Stomach (tissue), 9 donors: ENCODE measurements around the gene RANBP10. TPM values are rescaled to one million over a fixed set of nuclear protein-coding genes. Genes with fewer than 3 reads are reported as not detected.

Experiments
- DNase-seq, 2 donors: peaks; one replicate each; pipeline versions ENCODE4 v3.0.0 to v3.0.0-alpha.2; 2013 to 2019
- H3K27ac ChIP-seq, 5 donors: fragments of 200-600 bp in 4 of 5; sonication (generic) in 4 of 5; one replicate each; pipeline ENCODE4 v1.5.1; 2013 to 2019; ENCODE audit warnings: mild to moderate bottlenecking in 1 of 5, moderate library complexity in 1 of 5
- H3K27me3 ChIP-seq, 3 donors: fragments of 200-600 bp; sonication (generic); one replicate each; pipeline ENCODE4 v1.5.1; 2017 to 2019; ENCODE audit warnings: mixed run types in 1 of 3
- H3K36me3 ChIP-seq, 4 donors: fragments of 200-600 bp; sonication (generic); 1 replicate in 3 of 4; 2 replicates in 1 of 4; pipeline ENCODE4 v1.5.1; 2016 to 2019
- H3K4me1 ChIP-seq, 4 donors: fragments of 200-600 bp; sonication (generic); one replicate each; pipeline ENCODE4 v1.5.1; 2016 to 2019
- H3K4me3 ChIP-seq, 4 donors: fragments of 200-600 bp; sonication (generic) in 3 of 4; one replicate each; pipeline ENCODE4 v1.5.1; 2016 to 2019; ENCODE audit warnings: mild to moderate bottlenecking in 1 of 4
- H3K9me3 ChIP-seq, 4 donors: fragments of 200-600 bp; sonication (generic); one replicate each; pipeline ENCODE4 v1.5.1; 2016 to 2019
- EP300 ChIP-seq: sonication (generic); formaldehyde crosslinking; IDR thresholded peaks from one replicate; pipeline ENCODE4 v1.6.1; 2017; ENCODE audit warnings: antibody characterized with exemption
- POLR2A ChIP-seq, 4 donors: fragments of 450-650 bp; IDR thresholded peaks; one replicate each; pipeline ENCODE4 v1.6.1; 2016; ENCODE audit warnings: antibody characterized with exemption in 4 of 4, control low read depth in 2 of 4, mild to moderate bottlenecking in 1 of 4, moderate library complexity in 1 of 4
- POLR2AphosphoS5 ChIP-seq, 3 donors: sonication (generic); formaldehyde crosslinking; IDR thresholded peaks; one replicate each; pipeline ENCODE4 v1.6.1; 2016; ENCODE audit warnings: antibody characterized with exemption in 3 of 3
- WGBS, 5 donors: extraction: QIAGEN DNeasy Blood & Tissue Kit in 3 of 5; methylation state at CpG; one replicate each; pipeline versions ENCODE4 v1.1.5 to v1.1.7; 2013 to 2018; 5-methylcytosine and 5-hydroxymethylcytosine counted together
- intact Hi-C: fragments of 100-400 bp; cut with DNase I; formaldehyde crosslinking; loops from one replicate; pipeline ENCODE4 v1.15.1; 2023; ENCODE audit warnings: low total_unique reads
- polyA plus RNA-seq, 3 donors: library from polyadenylated mRNA; stranded (reverse); fragments of 200-250 nt; gene quantifications; one replicate each; pipeline ENCODE4 v1.2.3, GENCODE V29; 2013
- total RNA-seq, 5 donors: library from RNA; depleted of rRNA; stranded (reverse); fragments of >200 nt; gene quantifications; one replicate each; pipeline versions ENCODE4 v1.1.0 to v1.2.3, GENCODE V29; 2014 to 2016
- TF ChIP-seq, protein P1 (sequence below), 7 experiments: fragments of 450-650 bp in 4 of 7; fragments of 200-600 bp in 3 of 7; sonication (generic) in 3 of 7; IDR thresholded peaks; one replicate each; pipeline ENCODE4 v1.5.1; 2016 to 2019; ENCODE audit warnings: antibody characterized with exemption in 7 of 7, control low read depth in 2 of 7, mild to moderate bottlenecking in 1 of 7
- donor health status: healthy with polysubstance abuse.
- donor health status: Bipolar disorder and iron deficiency.
- donor health status: healthy.

The RANBP10 gene
- total and polyA plus RNA-seq, 8 donors = 2.9 to 37.3 (median 8.0) TPM

DNA sequence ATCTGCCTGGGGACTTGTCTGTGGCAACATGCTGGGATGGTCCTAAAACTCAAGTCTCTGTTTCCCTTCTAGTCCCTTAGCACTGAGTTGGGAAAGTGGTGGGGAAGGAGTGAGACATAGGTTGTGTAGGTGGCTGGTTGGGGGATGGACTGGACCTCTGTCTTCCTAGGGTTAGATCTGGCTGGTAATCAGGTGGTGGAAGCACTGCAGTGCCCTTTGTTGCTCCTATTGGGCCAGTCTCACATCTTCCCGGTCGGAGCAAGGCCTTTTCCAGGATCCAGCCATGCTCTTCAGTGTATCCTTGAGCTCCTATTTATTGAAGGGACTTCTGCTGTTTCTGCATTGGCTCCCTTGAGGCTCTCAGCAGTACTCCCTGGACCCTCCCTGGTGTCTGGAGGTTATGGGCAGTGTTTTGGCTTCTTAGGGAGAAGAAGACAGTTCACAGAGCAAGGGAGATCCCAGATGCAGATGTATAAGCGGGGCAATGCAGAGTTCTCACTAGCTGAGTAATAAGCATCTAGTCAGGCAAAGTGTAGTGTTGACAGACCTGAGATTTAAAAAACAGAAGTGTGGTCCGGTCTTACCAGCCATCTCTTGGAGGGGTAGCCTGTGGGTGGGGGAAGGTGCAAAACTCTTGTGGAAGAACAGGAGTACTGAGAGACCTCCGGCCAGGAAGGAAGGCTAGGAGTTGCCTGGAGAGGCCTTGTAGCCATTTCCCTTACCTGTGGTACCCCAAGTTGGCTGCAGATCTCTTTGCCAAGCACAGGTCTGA, 39.1 kb upstream of the RANBP10 start:
- H3K27ac ChIP-seq = peak overlapping the region; percentile 22 to 100 (median 97)
- peak in 1 of 2 donors; percentile 24 for DNase-seq

DNA sequence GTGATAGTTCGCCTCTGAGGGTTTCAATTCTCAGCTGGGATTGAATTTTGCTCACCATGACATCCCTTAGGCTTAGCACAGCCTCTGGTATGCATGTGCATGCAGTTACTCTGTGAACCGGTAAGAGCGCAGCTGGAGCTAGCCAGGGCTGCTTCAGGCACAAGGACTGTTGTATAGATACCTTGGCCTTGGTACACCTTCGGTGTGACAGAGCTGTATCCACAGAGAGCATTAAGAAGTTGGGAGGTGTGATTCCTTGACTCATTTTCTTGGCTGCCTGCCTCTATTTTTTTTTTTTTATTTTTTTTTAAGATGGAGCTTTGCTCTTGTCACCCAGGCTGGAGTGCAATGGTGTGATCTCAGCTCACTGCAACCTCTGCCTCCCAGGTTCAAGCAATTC, 38.1 kb upstream of the RANBP10 start:
- 61 to 72% (median 64%) methylated on average over 4 of the region's 4 CpGs for WGBS, 5 donors
- Histone ChIP-seq H3K27ac (peak overlapping the region in 4 of 5 donors; percentile 98 to 100 (median 99)), H3K9me3 (no peaks in the 10 kb centered on the region), H3K27me3 (no peaks in the 10 kb centered on the region), H3K36me3 (no peaks in the 10 kb centered on the region), H3K4me3 (peak overlapping the region in 2 of 4 donors; percentile 65 to 77), H3K4me1 (peaks cover 41 to 69% (median 67%) of the 10 kb centered on the region in 4 donors)
- intact Hi-C loops = no loop called here
- TF ChIP-seq EP300 (no peak), POLR2AphosphoS5 (IDR thresholded peaks at IDR 0.05) (no peak), POLR2A (IDR thresholded peaks at IDR 0.05) (no peak)
- TF ChIP-seq, protein P1, sequence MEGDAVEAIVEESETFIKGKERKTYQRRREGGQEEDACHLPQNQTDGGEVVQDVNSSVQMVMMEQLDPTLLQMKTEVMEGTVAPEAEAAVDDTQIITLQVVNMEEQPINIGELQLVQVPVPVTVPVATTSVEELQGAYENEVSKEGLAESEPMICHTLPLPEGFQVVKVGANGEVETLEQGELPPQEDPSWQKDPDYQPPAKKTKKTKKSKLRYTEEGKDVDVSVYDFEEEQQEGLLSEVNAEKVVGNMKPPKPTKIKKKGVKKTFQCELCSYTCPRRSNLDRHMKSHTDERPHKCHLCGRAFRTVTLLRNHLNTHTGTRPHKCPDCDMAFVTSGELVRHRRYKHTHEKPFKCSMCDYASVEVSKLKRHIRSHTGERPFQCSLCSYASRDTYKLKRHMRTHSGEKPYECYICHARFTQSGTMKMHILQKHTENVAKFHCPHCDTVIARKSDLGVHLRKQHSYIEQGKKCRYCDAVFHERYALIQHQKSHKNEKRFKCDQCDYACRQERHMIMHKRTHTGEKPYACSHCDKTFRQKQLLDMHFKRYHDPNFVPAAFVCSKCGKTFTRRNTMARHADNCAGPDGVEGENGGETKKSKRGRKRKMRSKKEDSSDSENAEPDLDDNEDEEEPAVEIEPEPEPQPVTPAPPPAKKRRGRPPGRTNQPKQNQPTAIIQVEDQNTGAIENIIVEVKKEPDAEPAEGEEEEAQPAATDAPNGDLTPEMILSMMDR (IDR thresholded peaks at IDR 0.05) = no peak
- no peak for DNase-seq

More for the DNA sequence above, 39.1 kb upstream of the RANBP10 start:
- no peaks in the 10 kb centered on the region for H3K27me3 ChIP-seq
- H3K36me3 ChIP-seq = peaks cover 0 to 3% (median 0%) of the 10 kb centered on the region in 4 donors
- peak overlapping the region; percentile 86 to 100 (median 99) for H3K4me3 ChIP-seq
- intact Hi-C loops = no loop called here
- TF ChIP-seq POLR2A (IDR thresholded peaks at IDR 0.05) (no peak), EP300 (no peak), POLR2AphosphoS5 (IDR thresholded peaks at IDR 0.05) (no peak)
- TF ChIP-seq, protein P1 (IDR thresholded peaks at IDR 0.05) = no peak
- no peaks in the 10 kb centered on the region for H3K9me3 ChIP-seq
- 51 to 63% (median 61%) methylated on average over 5 of the region's 5 CpGs for WGBS, 5 donors
- peaks cover 41 to 71% (median 68%) of the 10 kb centered on the region in 4 donors for H3K4me1 ChIP-seq

DNA sequence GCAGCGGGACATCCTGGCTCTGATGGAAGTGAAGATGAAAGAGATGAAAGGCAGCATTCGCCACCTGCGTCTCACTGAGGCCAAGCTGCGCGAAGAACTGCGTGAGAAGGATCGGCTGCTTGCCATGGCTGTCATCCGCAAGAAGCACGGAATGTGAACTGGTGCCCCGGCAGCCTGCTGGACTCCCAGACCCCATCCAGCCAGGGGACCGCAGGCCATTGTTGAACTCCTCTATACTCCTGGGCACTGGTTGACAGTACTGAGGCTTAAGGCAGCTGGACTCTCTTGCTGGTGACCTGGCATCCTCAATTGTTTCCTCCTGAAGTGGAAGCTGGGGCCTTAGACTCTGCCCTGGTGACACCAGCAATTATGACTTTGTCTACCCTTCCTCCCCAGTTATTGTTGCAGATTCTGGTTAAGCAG, 37.0 kb upstream of the RANBP10 start:
- Histone ChIP-seq H3K27me3 (no peaks in the 10 kb centered on the region), H3K4me1 (peaks cover 41 to 60% (median 56%) of the 10 kb centered on the region in 4 donors), H3K36me3 (no peaks in the 10 kb centered on the region), H3K27ac (peak overlapping the region; percentile 98 to 100 (median 99)), H3K9me3 (no peaks in the 10 kb centered on the region), H3K4me3 (peak overlapping the region; percentile 65 to 81 (median 78))
- 3 to 19% (median 12%) methylated on average over 11 of the region's 11 CpGs for WGBS, 5 donors
- TF ChIP-seq POLR2AphosphoS5 (IDR thresholded peaks at IDR 0.05) (no peak), POLR2A (IDR thresholded peaks at IDR 0.05) (no peak), EP300 (no peak)
- TF ChIP-seq, protein P1 (IDR thresholded peaks at IDR 0.05) = no peak
- intact Hi-C loops = no loop called here
- DNase-seq = no peak

DNA sequence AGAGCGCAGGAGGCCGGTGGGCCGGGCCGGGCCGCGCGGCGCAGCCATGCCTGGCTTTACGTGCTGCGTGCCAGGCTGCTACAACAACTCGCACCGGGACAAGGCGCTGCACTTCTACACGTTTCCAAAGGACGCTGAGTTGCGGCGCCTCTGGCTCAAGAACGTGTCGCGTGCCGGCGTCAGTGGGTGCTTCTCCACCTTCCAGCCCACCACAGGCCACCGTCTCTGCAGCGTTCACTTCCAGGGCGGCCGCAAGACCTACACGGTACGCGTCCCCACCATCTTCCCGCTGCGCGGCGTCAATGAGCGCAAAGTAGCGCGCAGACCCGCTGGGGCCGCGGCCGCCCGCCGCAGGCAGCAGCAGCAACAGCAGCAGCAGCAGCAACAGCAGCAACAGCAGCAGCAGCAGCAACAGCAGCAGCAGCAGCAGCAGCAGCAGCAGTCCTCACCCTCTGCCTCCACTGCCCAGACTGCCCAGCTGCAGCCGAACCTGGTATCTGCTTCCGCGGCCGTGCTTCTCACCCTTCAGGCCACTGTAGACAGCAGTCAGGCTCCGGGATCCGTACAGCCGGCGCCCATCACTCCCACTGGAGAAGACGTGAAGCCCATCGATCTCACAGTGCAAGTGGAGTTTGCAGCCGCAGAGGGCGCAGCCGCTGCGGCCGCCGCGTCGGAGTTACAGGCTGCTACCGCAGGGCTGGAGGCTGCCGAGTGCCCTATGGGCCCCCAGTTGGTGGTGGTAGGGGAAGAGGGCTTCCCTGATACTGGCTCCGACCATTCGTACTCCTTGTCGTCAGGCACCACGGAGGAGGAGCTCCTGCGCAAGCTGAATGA, 36.4 kb upstream of the RANBP10 start:
- peaks cover 35 to 54% (median 49%) of the 10 kb centered on the region in 4 donors for H3K4me1 ChIP-seq
- no peaks in the 10 kb centered on the region for H3K36me3 ChIP-seq
- DNase-seq = peak; percentile 49 to 83
- intact Hi-C loops = no loop called here
- H3K27ac ChIP-seq = peak overlapping the region; percentile 98 to 100 (median 99)
- WGBS, 5 donors = 0 to 2% (median 0%) methylated on average over 25 to 67 of the region's 67 CpGs
- H3K9me3 ChIP-seq = no peaks in the 10 kb centered on the region
- no peak for TF ChIP-seq POLR2A (IDR thresholded peaks at IDR 0.05)
- TF ChIP-seq, protein P1 (IDR thresholded peaks at IDR 0.05) = peak in 1 of 7 experiments; percentile 9
- H3K27me3 ChIP-seq = no peaks in the 10 kb centered on the region
- H3K4me3 ChIP-seq = peak overlapping the region; percentile 65 to 81 (median 78)
